SK-N-SH (cell line): Measurements from ENCODE around the gene MORF4L1. TPM values are rescaled to one million over a fixed set of nuclear protein-coding genes. Genes with fewer than 3 reads are reported as not detected.
A peak's percentile ranks its signal among the peaks of the same experiment; 100 is the strongest.

ENCODE experiments used
- CTCF ChIA-PET: fragments of 300-600, 350-600 bp; formaldehyde crosslinking; extraction: SDS; loops from one replicate; lab custom pipeline; 2021; lab: Yijun Ruan, JAX
- POLR2A ChIA-PET: fragments of 350-600 bp; sonication (Branson Sonifier 250); formaldehyde crosslinking; extraction: SDS; loops from one replicate; lab custom pipeline; 2020; ENCODE audit warnings: antibody characterized with exemption, inconsistent platforms; lab: Yijun Ruan, JAX
- DNase-seq: peaks from one replicate; pipeline ENCODE4 v3.0.0; 2012
- H2AFZ ChIP-seq: fragments of 200-600 bp; sonication (generic); 2 replicates; pipeline ENCODE4 v1.8.1; 2016; ENCODE audit warnings: antibody characterized with exemption, mild to moderate bottlenecking, low read depth
- H3F3A ChIP-seq: fragments of 200-600 bp; sonication (generic); replicated peaks from 2 replicates; pipeline ENCODE3; 2016; ENCODE audit warnings: antibody characterized with exemption, mild to moderate bottlenecking; ENCODE audit not compliant: insufficient read depth
- H3K27ac ChIP-seq, 2 experiments: fragments of 200-500 bp in 1 of 2; fragments of 200-600 bp in 1 of 2; sonication (Bioruptor generic) in 1 of 2; sonication (generic), shearing (Covaris generic) in 1 of 2; 2 replicates each; pipeline versions ENCODE4 v1.5.1 to v1.6.1; 2014 to 2016; ENCODE audit warnings: low read depth in 2 of 2, inconsistent platforms in 1 of 2, low read length in 1 of 2, mild to moderate bottlenecking in 1 of 2, mixed read lengths in 1 of 2
- H3K27me3 ChIP-seq: fragments of 200-600 bp; sonication (generic), shearing (Covaris generic); 2 replicates; pipeline ENCODE4 v1.6.1; 2016; ENCODE audit warnings: mixed run types; ENCODE audit not compliant: insufficient read depth
- H3K36me3 ChIP-seq, 2 experiments: fragments of 200-500 bp in 1 of 2; fragments of 200-600 bp in 1 of 2; sonication (Bioruptor generic) in 1 of 2; sonication (generic) in 1 of 2; replicated peaks in 1 of 2; 2 replicates each; pipeline versions ENCODE3 to v1.5.1; 2014 to 2016; ENCODE audit warnings: low read length in 1 of 2, mild to moderate bottlenecking in 1 of 2; ENCODE audit not compliant: insufficient read depth in 2 of 2, control insufficient read depth in 1 of 2
- H3K4me1 ChIP-seq, 2 experiments: fragments of 200-500 bp in 1 of 2; fragments of 200-600 bp in 1 of 2; sonication (Bioruptor generic) in 1 of 2; sonication (generic), shearing (Covaris generic) in 1 of 2; 2 replicates each; pipeline versions ENCODE4 v1.5.1 to v1.6.1; 2014 to 2016; ENCODE audit warnings: low read depth in 1 of 2, low read length in 1 of 2, mixed run types in 1 of 2; ENCODE audit not compliant: insufficient read depth in 2 of 2, control insufficient read depth in 1 of 2
- H3K4me2 ChIP-seq: fragments of 200-600 bp; sonication (generic), shearing (Covaris generic); 2 replicates; pipeline ENCODE4 v1.6.1; 2017; ENCODE audit warnings: mixed run types
- H3K4me3 ChIP-seq, 2 experiments: fragments of 200-500 bp in 1 of 2; fragments of 200-600 bp in 1 of 2; sonication (Bioruptor generic) in 1 of 2; sonication (generic), shearing (Covaris generic) in 1 of 2; 2 replicates each; pipeline versions ENCODE4 v1.5.1 to v1.8.1; 2014 to 2016; ENCODE audit warnings: low read depth in 2 of 2, inconsistent platforms in 1 of 2, low read length in 1 of 2, mild to moderate bottlenecking in 1 of 2, mixed read lengths in 1 of 2, moderate library complexity in 1 of 2
- H3K79me2 ChIP-seq: fragments of 200-600 bp; sonication (generic); 2 replicates; pipeline ENCODE4 v1.8.1; 2017; ENCODE audit warnings: mild to moderate bottlenecking; ENCODE audit not compliant: insufficient read depth
- H3K9ac ChIP-seq: fragments of 200-600 bp; sonication (generic); 2 replicates; pipeline ENCODE4 v1.6.1; 2017; ENCODE audit warnings: mixed run types
- H3K9me2 ChIP-seq: fragments of 200-600 bp; sonication (generic); 2 replicates; pipeline ENCODE4 v1.6.1; 2017; ENCODE audit warnings: mixed run types
- H3K9me3 ChIP-seq: fragments of 200-600 bp; sonication (generic); 2 replicates; pipeline ENCODE4 v1.6.1; 2017; ENCODE audit warnings: mixed run types, mild to moderate bottlenecking, moderate library complexity
- H4K20me1 ChIP-seq: fragments of 200-600 bp; sonication (generic); 2 replicates; pipeline ENCODE4 v1.6.1; 2017; ENCODE audit warnings: mild to moderate bottlenecking, mixed run types; ENCODE audit not compliant: insufficient read depth
- CHD2 ChIP-seq: fragments of 150-350 bp; IDR thresholded peaks from 2 replicates; pipeline ENCODE4 v1.6.1; 2018; ENCODE audit warnings: low read length; ENCODE audit not compliant: partially characterized antibody
- CTCF ChIP-seq: fragments of 200-600 bp; sonication (generic); IDR thresholded peaks from 2 replicates; pipeline ENCODE4 v1.6.1; 2017; ENCODE audit warnings: antibody characterized with exemption, mild to moderate bottlenecking, moderate library complexity
- EZH2phosphoT487 ChIP-seq: fragments of 200-600 bp; sonication (generic); IDR thresholded peaks from 2 replicates; pipeline ENCODE4 v1.6.1; 2017; ENCODE audit warnings: low read depth, mixed run types, mild to moderate bottlenecking, antibody characterized with exemption, moderate library complexity, borderline replicate concordance
- FOSL2 ChIP-seq: IDR thresholded peaks from 2 replicates; pipeline ENCODE4 v1.4.0; 2012; ENCODE audit warnings: low read depth, mild to moderate bottlenecking, moderate library complexity, borderline replicate concordance
- GABPA ChIP-seq: IDR thresholded peaks from 2 replicates; pipeline ENCODE4 v1.4.0; 2012; ENCODE audit warnings: low read depth, mild to moderate bottlenecking
- JUND ChIP-seq: IDR thresholded peaks from 2 replicates; pipeline ENCODE4 v1.4.0; 2012
- MAX ChIP-seq: IDR thresholded peaks from 2 replicates; pipeline ENCODE4 v1.4.0; 2012; ENCODE audit warnings: low read depth
- PBX3 ChIP-seq: IDR thresholded peaks from 2 replicates; pipeline ENCODE4; 2012
- POLR2AphosphoS5 ChIP-seq: IDR thresholded peaks from 2 replicates; pipeline ENCODE4 v1.6.1; 2012; ENCODE audit warnings: low read depth, low read length
- RXRA ChIP-seq: IDR thresholded peaks from 2 replicates; pipeline ENCODE4 v1.4.0; 2012; ENCODE audit warnings: low read depth, mild to moderate bottlenecking, borderline replicate concordance
- TCF12 ChIP-seq: IDR thresholded peaks from 2 replicates; pipeline ENCODE4 v1.4.0; 2012
- whole genome bisulfite sequencing: methylation state at CpG from one replicate; pipeline ENCODE4 v1.1.6; 2017; ENCODE audit warnings: low lambda C conversion rate; 5-methylcytosine and 5-hydroxymethylcytosine counted together
- polyA plus RNA-seq, 3 experiments: library from polyadenylated mRNA; depleted of rRNA; stranded (reverse); fragments of >200 nt; gene quantifications; 2 replicates each; pipeline ENCODE4 v1.2.3, GENCODE V29; 2012

The MORF4L1 gene
- polyA plus RNA-seq, 1 of the 3 experiments (the other 2 are of a cell fraction), result 163 TPM

GRCh38 chr15:78878356-78878755 lies 5.7 kb downstream of the MORF4L1 start:
- 51% methylated on average over 1 of the region's 1 CpG for WGBS
- no peak for DNase-seq
- ChIA-PET CTCF (interaction anchor here (0.9 to 2.6 kb wide), 4 partner anchors 15 to 122 kb away, joined by 3 to 8 read pairs (median 4); no protein-coding TSS in a partner anchor), POLR2A (no interaction called here)
- Histone ChIP-seq H3F3A (peaks cover 31% of the 10 kb centered on the region), H3K36me3 (peaks cover 31 to 32% of the 10 kb centered on the region in 2 experiments), H4K20me1 (peaks cover 98% of the 10 kb centered on the region), H3K27ac (peak overlapping the region in 1 of 2 experiments; percentile 35; a peak in 1 of 4 replicates), H3K9me2 (no peaks in the 10 kb centered on the region), H3K4me2 (peak overlapping the region; percentile 15; the same call in 1 of the 2 replicates), H3K27me3 (no peaks in the 10 kb centered on the region), H3K79me2 (peaks cover 100% of the 10 kb centered on the region), H3K4me1 (peaks cover 4 to 42% of the 10 kb centered on the region in 2 experiments; a peak in 3 of 4 replicates), H3K9ac (no peak overlapping the region), H2AFZ (no peak overlapping the region), H3K9me3 (no peaks in the 10 kb centered on the region), H3K4me3 (no peak overlapping the region)
- TF ChIP-seq EZH2phosphoT487 (no peak), POLR2AphosphoS5 (no peak), RXRA (no peak)

- H3K4me2 ChIP-seq, result 0 out of 2 replicates have a peak overlapping the region, but pooled peaks have one; percentile 15
- H3K36me3 ChIP-seq, result peaks cover 35 to 38% of the 10 kb centered on the region in 2 experiments
- H4K20me1 ChIP-seq, result peaks cover 100% of the 10 kb centered on the region
- H2AFZ ChIP-seq, result no peak overlapping the region
- peak overlapping the region in 1 of 2 experiments; percentile 35; a peak in 3 of 4 replicates for H3K27ac ChIP-seq
- TF ChIP-seq PBX3, result no peak
- no peak for TF ChIP-seq CHD2
- no peak for TF ChIP-seq POLR2AphosphoS5
- TF ChIP-seq GABPA, result no peak
- no peak for TF ChIP-seq FOSL2
- TF ChIP-seq RXRA, result no peak
- no peak for TF ChIP-seq MAX
- TF ChIP-seq TCF12, result no peak
- TF ChIP-seq JUND, result no peak
- TF ChIP-seq EZH2phosphoT487, result no peak
- TF ChIP-seq CTCF, result no peak
- 39% methylated on average over 6 of the region's 6 CpGs for WGBS
- no peaks in the 10 kb centered on the region for H3K9me3 ChIP-seq
- H3K4me3 ChIP-seq, result no peak overlapping the region
- peaks cover 100% of the 10 kb centered on the region for H3K79me2 ChIP-seq
- no peak overlapping the region for H3K9ac ChIP-seq
- H3F3A ChIP-seq, result peaks cover 20% of the 10 kb centered on the region
- DNase-seq, result no peak
- no peaks in the 10 kb centered on the region for H3K9me2 ChIP-seq
- H3K27me3 ChIP-seq, result no peaks in the 10 kb centered on the region
- ChIA-PET POLR2A (no interaction called here), CTCF (interaction anchor here (0.8 to 2.6 kb wide), 6 partner anchors 25 to 128 kb away, joined by 3 to 8 read pairs (median 3); no protein-coding TSS in a partner anchor)
- peaks cover 2 to 42% of the 10 kb centered on the region in 2 experiments; a peak in 3 of 4 replicates for H3K4me1 ChIP-seq
These were observed 7.0 kb downstream of the MORF4L1 start for GRCh38 chr15:78879517-78880241.
